GM12873 (cell line): ENCODE results near the gene PPP2R2C.

ENCODE experiments used
- CTCF ChIP-seq: IDR thresholded peaks from 2 replicates; pipeline ENCODE4 v1.5.1; 2012; ENCODE audit warnings: low read depth, mild to moderate bottlenecking, moderate library complexity, low read length, control low read depth; ENCODE audit not compliant: insufficient read depth; ENCODE audit errors: missing control alignments

PPP2R2C gene

GRCh38 chr4:6509587-6509986, 37.2 kb upstream of the PPP2R2C start:
- no peak for TF ChIP-seq CTCF

- no peak for TF ChIP-seq CTCF
Measured at GRCh38 chr4:6507345-6507744, 34.9 kb upstream of the PPP2R2C start.

GRCh38 chr4:6506616-6507140, 34.3 kb upstream of the PPP2R2C start:
- TF ChIP-seq CTCF = no peak

GRCh38 chr4:6504900-6505496, 32.6 kb upstream of the PPP2R2C start:
- TF ChIP-seq CTCF = no peak

- TF ChIP-seq CTCF = no peak
Measured at GRCh38 chr4:6502747-6503465, 30.5 kb upstream of the PPP2R2C start.

- no peak for TF ChIP-seq CTCF
Measured at GRCh38 chr4:6502147-6502546, 29.7 kb upstream of the PPP2R2C start.

- no peak for TF ChIP-seq CTCF
Measured at GRCh38 chr4:6501171-6501570, 28.8 kb upstream of the PPP2R2C start.
